Adipose tissue (tissue), 3 donors: Measurements from ENCODE around the gene NCOA7. TPM values are rescaled to one million over a fixed set of nuclear protein-coding genes. Genes with fewer than 3 reads are reported as not detected.

ENCODE experiments used
- H3K27ac ChIP-seq: one replicate; pipeline ENCODE4 v1.5.1; 2013; ENCODE audit warnings: low read depth, low read length
- WGBS, 3 donors: extraction: QIAGEN DNeasy Blood & Tissue Kit; methylation state at CpG; one replicate each; pipeline ENCODE4 v1.1.7; 2013; 5-methylcytosine and 5-hydroxymethylcytosine counted together
- polyA plus RNA-seq, 3 donors: library from polyadenylated mRNA; stranded (reverse); fragments of 200-250 nt; gene quantifications; one replicate each; pipeline ENCODE4 v1.2.3, GENCODE V29; 2013
- donor health status: healthy with polysubstance abuse.
- donor health status: Bipolar disorder and iron deficiency.
- donor health status: healthy.

NCOA7 gene, protein sequence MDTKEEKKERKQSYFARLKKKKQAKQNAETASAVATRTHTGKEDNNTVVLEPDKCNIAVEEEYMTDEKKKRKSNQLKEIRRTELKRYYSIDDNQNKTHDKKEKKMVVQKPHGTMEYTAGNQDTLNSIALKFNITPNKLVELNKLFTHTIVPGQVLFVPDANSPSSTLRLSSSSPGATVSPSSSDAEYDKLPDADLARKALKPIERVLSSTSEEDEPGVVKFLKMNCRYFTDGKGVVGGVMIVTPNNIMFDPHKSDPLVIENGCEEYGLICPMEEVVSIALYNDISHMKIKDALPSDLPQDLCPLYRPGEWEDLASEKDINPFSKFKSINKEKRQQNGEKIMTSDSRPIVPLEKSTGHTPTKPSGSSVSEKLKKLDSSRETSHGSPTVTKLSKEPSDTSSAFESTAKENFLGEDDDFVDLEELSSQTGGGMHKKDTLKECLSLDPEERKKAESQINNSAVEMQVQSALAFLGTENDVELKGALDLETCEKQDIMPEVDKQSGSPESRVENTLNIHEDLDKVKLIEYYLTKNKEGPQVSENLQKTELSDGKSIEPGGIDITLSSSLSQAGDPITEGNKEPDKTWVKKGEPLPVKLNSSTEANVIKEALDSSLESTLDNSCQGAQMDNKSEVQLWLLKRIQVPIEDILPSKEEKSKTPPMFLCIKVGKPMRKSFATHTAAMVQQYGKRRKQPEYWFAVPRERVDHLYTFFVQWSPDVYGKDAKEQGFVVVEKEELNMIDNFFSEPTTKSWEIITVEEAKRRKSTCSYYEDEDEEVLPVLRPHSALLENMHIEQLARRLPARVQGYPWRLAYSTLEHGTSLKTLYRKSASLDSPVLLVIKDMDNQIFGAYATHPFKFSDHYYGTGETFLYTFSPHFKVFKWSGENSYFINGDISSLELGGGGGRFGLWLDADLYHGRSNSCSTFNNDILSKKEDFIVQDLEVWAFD
- 10 to 100 TPM in 2 of 3 donors, 1 to 10 TPM in 1; 9.6 to 59.0 (median 46.3) TPM for polyA plus RNA-seq

DNA sequence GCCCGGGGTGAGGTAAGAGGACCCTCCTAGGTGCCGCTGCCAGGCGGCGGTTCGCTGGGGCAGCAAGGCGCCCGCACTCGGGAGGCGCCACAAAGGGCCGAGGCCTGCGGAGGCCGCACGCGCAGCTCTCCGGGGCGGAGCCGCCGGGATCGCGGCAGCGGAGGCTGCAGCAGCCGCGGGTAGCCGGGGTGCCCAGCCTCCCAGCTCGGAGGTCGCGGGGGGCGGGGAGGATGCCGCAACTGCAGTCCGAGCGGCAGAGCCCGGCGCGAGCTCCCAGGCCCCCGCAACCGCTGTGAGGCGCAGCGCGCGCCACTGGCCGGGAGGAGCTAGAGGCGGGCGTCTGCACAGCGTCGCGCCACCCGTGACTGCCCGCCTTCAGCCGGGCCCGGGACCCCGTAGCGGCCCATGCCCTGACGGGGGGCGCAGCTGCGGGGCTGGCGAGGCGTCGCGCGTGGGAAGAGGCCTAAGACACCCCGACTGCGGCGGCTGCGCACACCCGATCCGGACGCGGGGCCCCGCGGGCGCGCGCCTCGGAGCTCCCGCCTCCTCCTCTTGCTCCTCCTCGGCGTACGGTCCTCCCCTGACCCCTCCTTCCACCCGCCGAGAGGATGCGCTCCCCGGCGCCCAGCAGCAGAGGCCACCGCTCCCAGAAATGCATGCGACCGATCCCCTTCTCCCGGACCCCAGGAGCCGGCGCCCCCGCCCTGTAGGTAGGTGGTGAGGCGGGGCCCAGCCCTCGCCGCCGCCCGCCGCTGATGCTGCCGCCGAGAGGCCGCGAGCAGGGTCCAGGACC lies at the start of gene NCOA7:
Gene NCOA7 (plus strand): TSS at position 603 of the 793 bp plus-strand sequence. CDS start 24,395 bp downstream, outside the sequence.
- 0 to 1% (median 0%) methylated on average over 78 to 100 of the region's 100 CpGs for WGBS, 3 donors

DNA sequence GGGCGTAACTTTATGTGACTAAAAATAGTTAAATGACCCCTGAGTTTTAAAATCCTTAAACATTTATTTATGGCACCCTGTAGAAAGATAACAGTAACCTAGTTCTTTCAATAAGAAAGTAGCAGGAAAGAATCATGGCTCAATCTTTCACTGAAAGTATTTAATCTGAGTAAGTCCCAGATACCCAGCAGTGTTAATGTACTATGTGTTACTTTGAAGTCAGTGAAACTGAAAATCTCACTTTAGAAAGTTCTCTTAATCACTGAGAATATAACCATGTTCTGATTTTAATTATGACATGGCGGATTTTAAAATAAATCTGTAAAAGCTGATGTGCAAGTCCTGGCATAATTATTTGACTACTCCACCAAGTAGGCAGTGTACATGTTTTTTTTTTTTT lies 49.4 kb upstream of the NCOA7 start:
- 94 to 96% (median 96%) methylated on average over 2 of the region's 2 CpGs for WGBS, 3 donors
- no peak overlapping the region for H3K27ac ChIP-seq

More for the DNA sequence above, at the start of gene NCOA7:
- peak within 1 kb of the TSS; percentile 81 for H3K27ac ChIP-seq

DNA sequence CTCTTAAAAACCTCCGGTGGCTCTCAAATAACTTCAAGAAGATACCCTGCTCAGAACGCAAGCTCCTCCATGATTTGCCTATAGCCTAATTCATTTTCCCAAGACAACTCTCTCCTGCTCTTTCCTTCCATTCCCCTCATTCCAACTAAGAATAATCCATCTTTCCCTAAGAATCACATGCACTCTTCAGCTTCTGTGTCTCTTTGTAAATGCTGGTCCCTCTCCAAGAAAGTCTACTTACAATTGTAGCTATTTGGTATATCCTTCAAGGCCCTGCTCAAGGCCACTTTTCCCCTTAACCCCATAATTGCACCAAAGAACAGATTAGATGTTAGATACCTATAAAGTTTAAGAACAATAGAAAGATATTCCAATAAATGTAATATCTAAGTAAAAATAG lies 48.7 kb upstream of the NCOA7 start:
- 89 to 97% (median 90%) methylated on average over 2 of the region's 2 CpGs for WGBS, 3 donors
- H3K27ac ChIP-seq, result no peak overlapping the region

DNA sequence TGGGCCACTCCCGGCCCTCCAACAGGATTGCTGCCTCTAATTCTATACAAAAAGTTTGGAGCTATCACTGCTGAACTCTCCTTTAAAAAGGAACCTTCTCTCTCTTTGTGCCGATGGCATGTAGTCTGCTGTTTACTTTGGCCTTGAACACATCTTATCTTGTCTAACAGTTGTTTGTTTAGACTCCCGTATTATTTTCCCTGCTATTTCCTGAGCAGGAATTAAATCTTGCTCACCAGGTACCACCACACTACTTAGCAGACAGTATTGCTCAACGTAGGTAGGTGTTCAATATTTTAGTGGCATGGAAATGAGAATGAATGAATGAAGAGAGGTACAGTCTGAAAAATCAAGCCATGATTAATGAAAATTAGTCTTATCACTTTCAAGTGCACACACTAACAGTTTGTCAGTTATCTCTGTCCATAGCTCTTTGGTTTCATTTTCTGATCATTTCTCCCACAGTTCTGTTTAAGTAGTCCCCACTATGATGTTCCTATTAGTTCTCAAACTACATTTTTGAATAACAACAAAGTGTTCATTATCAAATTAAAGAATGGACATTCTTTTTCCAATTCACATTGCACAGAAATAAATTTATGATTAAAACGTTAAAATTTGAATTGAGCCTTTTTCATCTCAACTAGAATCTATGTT lies 48.2 kb upstream of the NCOA7 start:
- H3K27ac ChIP-seq, result no peak overlapping the region
- WGBS, 3 donors, result 45 to 75% (median 65%) methylated on average over 5 of the region's 5 CpGs

DNA sequence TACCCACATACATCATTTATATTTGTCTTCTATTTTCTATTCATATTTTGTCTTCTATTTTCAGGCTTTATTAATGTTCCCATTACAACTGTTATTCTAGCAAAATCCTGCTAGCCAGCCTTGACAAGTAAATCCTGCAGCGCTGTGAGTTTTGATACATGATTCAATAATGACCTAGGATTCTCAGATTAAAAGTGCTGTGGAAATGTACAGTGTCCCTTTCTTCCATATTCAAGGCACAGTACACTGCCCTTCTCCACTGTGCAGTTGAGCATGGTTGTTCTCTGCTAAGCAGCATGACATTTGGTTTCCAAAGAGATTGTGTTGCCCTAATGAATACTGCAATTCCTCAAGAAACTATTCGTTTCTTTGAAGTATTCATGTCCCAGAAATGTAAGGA lies 47.2 kb upstream of the NCOA7 start:
- no peak overlapping the region for H3K27ac ChIP-seq
- WGBS, 3 donors, result 88 to 96% (median 91%) methylated on average over 2 of the region's 2 CpGs

DNA sequence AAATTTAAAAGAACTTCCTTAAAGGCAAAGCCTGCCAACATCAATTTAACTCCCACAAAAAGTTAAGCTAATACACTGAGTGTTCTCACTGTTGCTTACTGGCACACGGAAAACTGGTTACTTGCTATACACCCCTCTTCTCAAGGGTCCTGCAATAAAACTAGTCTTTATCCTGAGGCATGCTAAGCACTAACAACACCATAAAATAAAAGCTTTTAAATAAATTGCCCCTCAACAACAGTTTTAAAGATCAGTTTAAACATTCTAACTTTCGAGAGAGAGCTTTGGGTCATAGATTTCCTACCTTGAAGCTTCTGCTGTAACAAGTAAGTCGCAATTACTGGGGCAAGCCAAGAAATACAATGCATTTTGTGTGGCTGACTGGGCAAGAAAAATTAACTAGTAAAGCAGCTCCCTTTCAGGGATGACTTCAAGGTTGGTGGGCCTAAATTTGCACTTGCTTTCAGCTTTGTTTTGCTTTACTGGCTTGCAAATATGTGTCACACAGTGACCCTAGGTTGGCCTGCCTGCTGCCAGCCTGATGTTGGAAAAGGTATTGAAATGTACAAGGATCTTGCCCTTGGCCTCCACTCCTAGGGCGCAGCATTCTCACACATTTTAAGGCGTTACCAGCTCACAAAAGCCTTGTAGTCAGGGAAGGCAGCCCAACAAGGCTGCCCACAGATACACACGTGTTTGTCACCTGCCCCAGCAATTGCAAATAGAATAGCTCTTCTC lies 45.3 kb upstream of the NCOA7 start:
- 80 to 88% (median 83%) methylated on average over 6 of the region's 6 CpGs for WGBS, 3 donors
- no peak overlapping the region for H3K27ac ChIP-seq

DNA sequence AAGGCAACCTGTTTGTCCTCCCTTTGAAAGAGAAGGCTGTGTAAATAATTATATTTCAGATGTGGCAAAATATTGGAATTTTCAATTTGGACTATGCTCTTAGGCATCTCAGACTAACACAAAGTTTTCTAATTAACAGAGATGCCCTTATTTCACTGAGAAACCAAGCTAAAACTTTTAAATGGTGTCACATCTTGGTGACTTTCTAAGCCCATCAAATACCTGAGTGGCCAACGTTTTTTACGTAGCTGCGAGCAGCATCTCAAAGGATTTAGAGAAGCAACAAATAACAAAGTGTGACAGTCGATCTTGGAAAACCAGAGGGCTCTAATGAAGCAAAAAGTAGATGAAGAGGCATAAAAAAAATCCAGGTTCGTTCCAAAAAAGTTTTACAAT lies 44.7 kb upstream of the NCOA7 start:
- WGBS, 3 donors, result 53 to 72% (median 67%) methylated on average over 5 of the region's 5 CpGs
- no peak overlapping the region for H3K27ac ChIP-seq

DNA sequence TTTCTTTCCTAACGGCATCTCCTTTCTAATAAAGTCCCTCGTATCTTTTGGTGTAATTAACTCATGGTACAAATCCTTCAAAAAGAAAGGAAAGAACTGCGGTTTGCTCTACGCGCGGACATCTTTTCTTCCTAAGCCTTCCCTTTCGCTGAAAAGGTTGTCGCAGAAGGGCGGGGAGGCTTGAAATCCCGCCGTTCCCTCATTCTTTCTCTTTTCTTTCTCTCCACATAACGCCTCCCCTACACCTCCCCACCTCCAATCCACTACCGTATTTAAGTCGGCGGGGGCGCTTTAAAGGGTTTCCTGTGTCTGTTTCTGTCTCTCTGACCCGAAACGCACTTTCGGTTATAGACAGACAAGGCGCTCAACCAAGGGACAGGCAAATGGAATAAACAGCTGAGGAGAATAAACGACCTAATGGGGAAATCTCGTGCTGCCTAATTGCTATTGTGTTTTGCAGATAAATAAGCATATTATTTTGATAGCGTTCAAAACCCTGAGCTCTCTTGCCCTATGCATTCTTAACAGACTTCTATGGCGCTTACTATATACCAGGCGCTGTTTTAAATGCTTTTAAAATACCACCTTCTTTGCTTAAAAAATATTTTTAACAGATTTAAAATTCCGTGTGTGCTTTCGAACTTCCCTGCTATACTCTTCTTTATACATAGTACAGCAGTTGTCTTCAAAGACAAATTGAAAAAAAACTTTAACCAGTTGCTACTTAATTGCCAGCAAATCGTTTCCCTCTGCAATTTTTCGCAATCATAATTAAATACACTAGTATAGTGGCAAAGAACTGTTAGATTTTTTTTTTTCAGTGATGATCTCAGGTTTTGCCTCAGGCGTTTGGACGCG lies 43.8 kb upstream of the NCOA7 start:
- 4 to 6% (median 5%) methylated on average over 32 of the region's 32 CpGs for WGBS, 3 donors
- H3K27ac ChIP-seq, result no peak overlapping the region

DNA sequence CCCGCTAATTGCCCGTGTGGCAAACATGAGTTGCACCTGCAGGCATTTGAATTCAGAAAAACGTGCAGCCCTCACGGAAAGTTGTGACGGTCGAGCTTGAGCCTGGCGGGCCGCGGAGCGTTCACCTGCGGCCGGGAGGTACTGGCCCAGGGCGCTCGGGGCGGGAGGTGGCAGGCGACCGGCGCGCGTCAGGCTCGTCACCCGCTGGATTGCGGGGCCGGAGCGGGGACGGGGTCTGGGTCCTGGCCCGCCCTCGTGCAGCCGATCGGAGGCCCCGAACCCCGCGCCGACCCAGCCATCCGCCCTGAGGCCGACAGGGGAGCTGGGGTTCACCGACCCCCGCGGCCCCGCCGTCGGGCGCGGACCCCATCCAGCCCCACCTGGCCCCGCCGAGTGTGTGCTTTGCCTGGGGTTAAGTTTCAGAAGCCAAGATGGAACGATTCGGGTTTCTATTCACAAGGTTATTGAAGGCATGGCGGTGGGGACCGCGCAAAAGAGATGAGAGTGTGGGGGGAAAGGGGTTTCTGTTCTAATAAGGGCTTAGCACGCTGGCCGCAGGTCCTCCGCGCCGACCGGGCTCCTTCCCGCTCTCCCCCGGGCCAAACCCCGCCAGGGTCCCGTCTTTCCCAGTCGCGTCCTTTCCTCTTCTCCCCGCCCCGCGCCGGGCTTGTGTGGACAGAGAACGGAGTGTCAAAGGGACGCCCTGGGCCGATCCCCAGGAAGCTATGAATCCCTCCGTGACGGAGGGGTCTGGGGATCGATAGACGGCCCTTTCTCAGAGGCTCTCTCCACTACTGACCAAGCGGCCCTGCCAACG lies 43.0 kb upstream of the NCOA7 start:
- 1 to 2% (median 2%) methylated on average over 74 to 76 of the region's 76 CpGs for WGBS, 3 donors
- no peak overlapping the region for H3K27ac ChIP-seq

DNA sequence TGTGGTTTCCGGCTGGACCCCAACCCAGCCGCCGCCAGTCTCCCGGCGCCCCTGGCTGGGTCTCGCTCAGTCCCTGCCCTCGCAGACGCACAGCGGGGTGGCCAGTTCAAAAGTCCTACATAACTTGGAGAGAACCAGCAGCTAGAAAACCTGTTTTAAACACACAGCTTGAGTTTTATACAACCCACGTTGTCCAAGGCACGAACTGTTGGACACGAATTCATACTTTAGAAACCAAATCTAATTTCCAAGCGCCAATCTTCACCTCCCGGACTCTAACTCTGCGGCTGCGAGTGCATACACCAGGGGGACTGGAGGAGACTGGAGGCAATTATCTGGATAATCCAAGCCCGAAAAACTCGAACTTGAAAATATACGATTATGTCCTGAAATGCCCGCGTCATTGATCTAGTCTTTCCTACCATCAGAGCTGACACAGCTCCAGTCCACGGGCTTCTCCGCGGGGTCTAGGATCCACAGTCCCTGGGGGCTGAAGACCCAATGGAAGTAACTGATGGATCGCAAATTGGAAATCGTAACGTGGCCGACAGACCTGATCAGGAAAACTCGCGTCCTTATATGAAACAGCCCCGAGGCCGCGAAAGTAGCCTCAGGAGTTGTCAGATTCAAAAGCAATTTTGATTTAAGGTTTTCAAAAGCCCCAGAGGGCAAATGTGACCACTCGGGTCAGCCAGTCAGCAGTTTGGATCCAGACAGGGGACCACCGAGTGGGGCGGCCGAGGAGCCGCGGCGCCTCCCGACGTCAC lies 42.2 kb upstream of the NCOA7 start:
- H3K27ac ChIP-seq, result no peak overlapping the region
- WGBS, 3 donors, result 0 to 2% (median 1%) methylated on average over 42 of the region's 42 CpGs

DNA sequence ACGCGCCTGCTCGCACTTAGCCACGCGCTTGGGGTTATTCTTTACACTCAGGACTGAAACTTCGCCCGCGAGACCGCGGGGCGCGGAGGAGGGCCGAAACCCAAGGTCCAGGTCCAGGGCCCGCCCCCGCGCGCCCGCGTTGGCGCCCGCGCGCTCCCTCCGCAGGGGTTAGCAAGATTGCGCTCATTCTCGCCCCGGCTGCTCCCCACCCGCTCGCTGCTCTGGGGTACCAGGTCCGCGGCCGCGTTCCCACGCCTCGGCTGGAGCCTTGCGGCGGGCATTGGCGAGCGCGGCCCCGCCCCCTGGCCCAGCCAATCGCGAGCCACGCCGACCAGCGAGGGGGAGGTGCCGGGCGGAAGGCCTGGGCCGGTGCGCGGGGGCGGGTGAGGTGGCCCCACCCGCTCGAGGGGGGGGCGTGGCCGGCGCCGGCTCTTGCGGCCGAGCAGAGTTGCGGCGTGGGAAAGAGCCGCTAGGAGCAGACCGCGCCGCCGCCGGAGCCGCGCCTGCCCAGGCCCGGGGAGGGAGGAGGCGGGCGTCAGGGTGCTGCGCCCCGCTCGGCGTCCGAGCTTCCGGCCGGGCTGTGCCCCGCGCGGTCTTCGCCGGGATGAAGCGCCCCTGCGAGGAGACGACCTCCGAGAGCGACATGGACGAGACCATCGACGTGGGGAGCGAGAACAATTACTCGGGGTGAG lies 41.4 kb upstream of the NCOA7 start, which contains the start of gene HEY2:
Gene HEY2 (plus strand): TSS at position 460 of the 692 bp plus-strand sequence. CDS start 145 bp downstream, at position 605.
- H3K27ac ChIP-seq, result peak within 1 kb of the TSS; percentile 12
- 0 to 1% (median 0%) methylated on average over 66 to 95 of the region's 95 CpGs for WGBS, 3 donors

DNA sequence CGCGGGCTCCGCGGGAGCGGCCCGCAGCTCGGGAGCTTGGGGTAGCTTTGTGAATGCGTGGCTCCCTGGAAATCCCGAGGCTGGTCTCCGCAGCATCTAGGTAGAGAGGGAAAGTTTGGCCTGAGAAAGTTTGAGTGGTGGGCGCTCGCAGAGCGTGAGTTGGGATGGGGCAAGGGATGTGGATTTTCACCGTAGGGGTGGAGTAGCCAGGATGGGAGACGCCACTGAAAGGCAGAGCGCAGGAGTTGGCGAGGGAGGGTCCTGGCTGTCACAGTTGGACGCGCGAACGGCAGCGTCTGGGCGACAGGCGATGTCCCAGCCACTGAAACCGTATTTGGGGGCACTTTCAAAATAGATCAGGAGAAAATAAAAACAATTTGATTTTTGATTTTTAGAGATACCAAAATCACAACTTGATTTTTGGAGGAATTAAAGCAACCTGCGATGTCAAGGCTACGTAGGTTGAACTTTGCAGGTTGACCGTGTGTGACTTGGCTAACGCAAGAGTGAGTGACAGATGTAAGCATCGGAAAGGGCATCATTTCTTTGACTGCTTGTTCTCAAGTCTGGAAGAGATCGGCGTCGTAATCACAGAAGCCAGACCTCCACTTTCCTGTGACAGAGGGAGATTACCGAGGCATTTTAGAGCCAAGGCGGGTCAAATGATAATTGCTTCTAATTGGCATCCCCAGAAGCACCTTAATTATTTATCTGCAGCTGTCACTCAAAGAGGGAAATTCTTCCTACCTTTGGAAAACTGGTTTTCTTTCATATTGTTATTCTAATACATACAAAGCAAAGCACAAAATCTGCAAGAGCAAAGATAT lies 40.7 kb upstream of the NCOA7 start:
- WGBS, 3 donors, result 4 to 6% (median 4%) methylated on average over 35 of the region's 35 CpGs

DNA sequence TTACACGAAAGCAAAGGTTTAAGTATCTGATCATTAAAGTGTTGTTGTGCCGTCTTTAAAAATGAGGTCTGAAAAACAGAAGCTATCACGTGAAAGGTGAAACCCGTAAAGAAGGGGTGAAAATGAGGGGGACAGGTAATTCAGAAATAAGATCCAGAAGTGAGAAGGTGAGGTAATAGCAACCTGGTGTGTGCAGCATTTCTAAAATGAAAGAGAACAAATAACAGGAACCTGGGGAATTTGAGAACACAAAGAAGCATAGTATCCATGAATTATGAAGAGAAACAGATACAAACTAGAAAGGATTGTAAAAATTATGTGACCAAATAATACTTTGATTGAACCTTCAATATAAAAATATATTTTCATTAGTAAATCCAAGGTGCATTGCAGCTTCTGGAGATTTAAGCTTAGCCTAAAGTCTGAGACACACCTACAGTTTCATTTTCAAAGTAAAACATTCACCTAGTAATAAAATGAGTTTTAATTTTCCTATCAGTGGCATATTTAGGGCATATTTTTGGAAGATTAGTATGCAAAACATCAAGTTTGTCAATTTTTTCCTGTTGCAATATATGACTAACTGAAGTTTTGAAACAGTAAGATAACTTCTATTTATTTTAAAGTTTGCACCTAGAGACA lies 39.9 kb upstream of the NCOA7 start:
- 19 to 30% (median 24%) methylated on average over 4 of the region's 4 CpGs for WGBS, 3 donors
- no peak overlapping the region for H3K27ac ChIP-seq

More for the DNA sequence above, 40.7 kb upstream of the NCOA7 start:
- peak overlapping the region; percentile 12 for H3K27ac ChIP-seq
